Esophagus (tissue), 2 donors: Measurements from ENCODE around the gene TGFBR3L. TPM values are rescaled to one million over a fixed set of nuclear protein-coding genes. Genes with fewer than 3 reads are reported as not detected.

ENCODE experiments used
- H3K27ac ChIP-seq, 2 donors: one replicate each; pipeline ENCODE4 v1.5.1; 2013; ENCODE audit warnings: low read depth in 2 of 2, mild to moderate bottlenecking in 2 of 2, inconsistent platforms in 1 of 2, low read length in 1 of 2, moderate library complexity in 1 of 2
- H3K27me3 ChIP-seq, 2 donors: one replicate each; pipeline ENCODE4 v1.6.1; 2013; ENCODE audit warnings: low read length in 2 of 2, control low read depth in 1 of 2, mild to moderate bottlenecking in 1 of 2; ENCODE audit not compliant: insufficient read depth in 2 of 2, control insufficient read depth in 1 of 2
- H3K36me3 ChIP-seq, 2 donors: one replicate each; pipeline ENCODE4 v1.6.1; 2013; ENCODE audit warnings: low read length in 1 of 2; ENCODE audit not compliant: control insufficient read depth in 2 of 2, insufficient read depth in 2 of 2
- H3K4me1 ChIP-seq, 2 donors: one replicate each; pipeline ENCODE4 v1.6.1; 2013; ENCODE audit warnings: low read length in 1 of 2; ENCODE audit not compliant: control insufficient read depth in 2 of 2, insufficient read depth in 2 of 2
- H3K4me3 ChIP-seq, 2 donors: one replicate each; pipeline ENCODE4 v1.5.1; 2013; ENCODE audit warnings: low read length in 2 of 2, mild to moderate bottlenecking in 2 of 2, low read depth in 1 of 2, moderate library complexity in 1 of 2
- H3K9me3 ChIP-seq, 2 donors: one replicate each; pipeline ENCODE4 v1.6.1; 2013; ENCODE audit warnings: mild to moderate bottlenecking in 2 of 2, low read depth in 1 of 2, low read length in 1 of 2, moderate library complexity in 1 of 2; ENCODE audit not compliant: control insufficient read depth in 2 of 2, insufficient read depth in 1 of 2
- WGBS, 2 donors: extraction: QIAGEN DNeasy Blood & Tissue Kit; methylation state at CpG; one replicate each; pipeline ENCODE4 v1.1.7; 2013; 5-methylcytosine and 5-hydroxymethylcytosine counted together
- polyA plus RNA-seq, 2 donors: library from polyadenylated mRNA; stranded (reverse); fragments of 200-250 nt; gene quantifications; one replicate each; pipeline ENCODE4 v1.2.3, GENCODE V29; 2013
- donor health status: healthy with polysubstance abuse.
- donor health status: Bipolar disorder and iron deficiency.

The TGFBR3L gene
- under 1 TPM in 1 of 2 donors, not detected in 1; 0.08 TPM for polyA plus RNA-seq

DNA sequence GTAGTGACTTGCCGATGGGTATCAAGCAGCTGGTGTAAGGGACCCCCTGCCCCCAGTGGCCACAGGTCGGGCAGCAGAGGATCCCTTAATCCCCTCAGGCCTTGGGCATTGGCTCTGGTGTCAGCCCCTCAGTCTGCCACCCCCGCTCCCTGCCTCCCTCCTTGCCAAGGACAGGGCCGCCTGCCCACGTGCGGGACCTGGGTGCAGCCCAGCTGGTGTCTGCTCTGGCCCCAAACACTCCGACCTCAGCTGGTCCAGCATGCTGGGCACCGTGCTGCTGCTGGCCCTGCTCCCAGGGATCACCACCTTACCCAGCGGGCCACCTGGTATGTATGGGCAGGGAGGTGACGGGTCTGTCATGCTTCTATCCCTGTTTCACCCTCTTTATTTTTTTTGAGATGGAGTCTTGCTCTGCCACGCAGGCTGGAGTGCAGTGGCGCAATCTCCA is at the start of gene TGFBR3L:
TSS of gene TGFBR3L (plus strand) at position 233 of the 448 bp plus-strand sequence.
- H3K9me3 ChIP-seq: peaks cover 0 to 5% of the 10 kb centered on the region in 2 donors
- H3K4me3 ChIP-seq: no peak within 1 kb of the TSS
- H3K36me3 ChIP-seq: peaks cover 12 to 31% of the 10 kb centered on the region in 2 donors
- no peak within 1 kb of the TSS for H3K27ac ChIP-seq
- 53 to 58% methylated on average over 11 to 12 of the region's 12 CpGs for WGBS, 2 donors
- peaks cover 0 to 13% of the 10 kb centered on the region in 2 donors for H3K27me3 ChIP-seq
- H3K4me1 ChIP-seq: peaks cover 0 to 22% of the 10 kb centered on the region in 2 donors

DNA sequence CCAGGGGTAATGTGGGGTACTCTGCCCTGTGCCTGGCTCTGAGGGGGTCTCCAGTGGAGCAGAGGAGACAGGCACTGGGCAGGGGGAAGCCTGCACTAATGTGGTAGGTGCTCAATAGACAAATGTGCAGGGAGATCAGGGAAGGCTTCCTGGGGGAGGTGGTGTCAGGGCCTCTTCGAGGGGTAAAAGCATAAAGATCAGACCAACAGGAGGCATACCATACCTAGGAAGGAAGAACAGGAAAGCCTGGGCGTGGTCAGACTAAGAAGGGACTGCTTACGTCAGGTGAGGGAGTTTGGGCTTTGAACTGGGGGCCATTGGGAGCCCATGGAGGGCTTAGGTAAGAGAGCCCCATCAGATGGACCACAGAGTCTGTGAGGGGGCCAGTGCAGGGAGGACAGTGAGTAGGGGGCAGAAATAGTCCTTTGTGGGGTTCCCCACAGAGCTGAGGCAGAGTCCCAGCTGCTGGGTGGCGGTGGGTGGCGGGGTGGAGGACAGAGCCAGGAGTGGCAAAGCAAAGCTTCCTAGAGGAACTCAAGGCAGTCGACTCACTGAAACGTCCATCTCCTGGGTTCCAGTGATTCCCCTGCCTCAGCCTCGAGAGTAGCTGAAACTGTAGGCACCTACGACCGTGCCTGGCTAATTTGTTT is 49.2 kb upstream of the TGFBR3L start:
- Histone ChIP-seq H3K9me3 (no peaks in the 10 kb centered on the region), H3K4me3 (no peak overlapping the region), H3K4me1 (peaks cover 7 to 34% of the 10 kb centered on the region in 2 donors), H3K36me3 (peaks cover 0 to 3% of the 10 kb centered on the region in 2 donors), H3K27ac (no peak overlapping the region), H3K27me3 (no peaks in the 10 kb centered on the region)
- 44 to 48% methylated on average over 10 of the region's 10 CpGs for WGBS, 2 donors

- no peaks in the 10 kb centered on the region for H3K36me3 ChIP-seq
- peaks cover 10 to 30% of the 10 kb centered on the region in 2 donors for H3K4me1 ChIP-seq
- no peaks in the 10 kb centered on the region for H3K9me3 ChIP-seq
- H3K27me3 ChIP-seq: no peaks in the 10 kb centered on the region
- no peak overlapping the region for H3K27ac ChIP-seq
- WGBS, 2 donors: 55% methylated on average over 12 of the region's 12 CpGs
- no peak overlapping the region for H3K4me3 ChIP-seq
Measured at GRCh38 chr19:7866399-7867091, 48.1 kb upstream of the TGFBR3L start.

DNA sequence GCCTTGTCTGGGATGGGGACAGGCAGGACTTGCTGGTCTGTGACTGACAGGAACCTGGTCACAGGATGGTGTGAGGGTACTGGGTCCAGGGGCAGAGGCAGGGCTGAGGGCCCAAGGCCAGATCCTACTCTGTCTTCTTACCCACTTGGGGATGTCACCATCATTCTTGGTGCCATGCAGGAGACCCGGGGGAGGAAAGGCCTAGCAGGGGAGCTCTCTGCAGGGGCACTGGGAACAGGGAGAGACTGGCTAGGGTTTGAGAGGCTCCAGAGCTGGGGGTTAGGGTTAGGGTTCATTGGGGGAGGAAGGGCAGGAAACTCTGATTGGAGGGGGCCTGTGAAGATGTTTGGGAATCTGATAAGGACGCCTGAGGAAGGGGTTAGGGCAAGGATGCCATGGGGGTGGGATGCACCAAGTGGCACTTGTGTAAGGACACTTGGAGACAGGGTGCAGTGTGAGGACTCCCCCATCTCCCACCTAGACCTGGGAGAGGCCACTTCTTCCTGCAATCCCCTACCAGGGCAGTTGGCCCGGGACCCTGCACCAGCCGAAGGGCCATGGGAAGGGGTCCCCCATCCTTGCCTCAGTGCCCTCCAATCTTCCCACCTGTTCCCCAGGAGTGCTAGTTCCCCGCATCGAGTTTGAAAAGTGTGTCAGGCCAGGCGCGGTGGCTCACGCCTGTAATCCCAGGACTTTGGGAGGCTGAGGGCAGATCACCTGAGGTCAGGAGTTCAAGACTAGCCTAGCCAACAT is 47.4 kb upstream of the TGFBR3L start:
- 86 to 87% methylated on average over 9 of the region's 9 CpGs for WGBS, 2 donors
- H3K4me3 ChIP-seq: no peak overlapping the region
- H3K4me1 ChIP-seq: peaks cover 13 to 29% of the 10 kb centered on the region in 2 donors
- H3K9me3 ChIP-seq: peaks cover 0 to 5% of the 10 kb centered on the region in 2 donors
- H3K27ac ChIP-seq: no peak overlapping the region
- no peaks in the 10 kb centered on the region for H3K27me3 ChIP-seq
- no peaks in the 10 kb centered on the region for H3K36me3 ChIP-seq

DNA sequence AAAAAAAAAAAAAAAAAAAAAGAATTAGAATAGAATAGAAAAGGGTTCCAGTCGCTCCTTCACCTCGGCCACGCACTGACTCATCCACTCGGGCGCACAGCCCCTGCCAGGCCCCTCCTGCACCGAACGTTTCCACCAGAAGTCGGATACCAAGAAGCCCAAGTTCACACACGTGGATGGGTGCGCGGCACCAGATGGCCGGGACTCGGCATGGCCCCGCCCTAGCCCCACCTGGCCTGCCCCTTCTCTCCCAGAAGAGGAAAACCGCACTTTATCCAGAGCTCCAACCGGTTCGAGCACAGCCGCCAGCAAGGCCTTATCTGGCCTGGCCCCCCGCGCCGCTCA is 46.3 kb upstream of the TGFBR3L start:
- Histone ChIP-seq H3K36me3 (no peaks in the 10 kb centered on the region), H3K4me1 (peaks cover 11 to 27% of the 10 kb centered on the region in 2 donors), H3K4me3 (peak overlapping the region in 1 of 2 donors; percentile 46), H3K27ac (peak overlapping the region; percentile 73 to 81), H3K27me3 (peaks cover 0 to 6% of the 10 kb centered on the region in 2 donors), H3K9me3 (peaks cover 0 to 5% of the 10 kb centered on the region in 2 donors)
- 7 to 16% methylated on average over 21 of the region's 21 CpGs for WGBS, 2 donors

DNA sequence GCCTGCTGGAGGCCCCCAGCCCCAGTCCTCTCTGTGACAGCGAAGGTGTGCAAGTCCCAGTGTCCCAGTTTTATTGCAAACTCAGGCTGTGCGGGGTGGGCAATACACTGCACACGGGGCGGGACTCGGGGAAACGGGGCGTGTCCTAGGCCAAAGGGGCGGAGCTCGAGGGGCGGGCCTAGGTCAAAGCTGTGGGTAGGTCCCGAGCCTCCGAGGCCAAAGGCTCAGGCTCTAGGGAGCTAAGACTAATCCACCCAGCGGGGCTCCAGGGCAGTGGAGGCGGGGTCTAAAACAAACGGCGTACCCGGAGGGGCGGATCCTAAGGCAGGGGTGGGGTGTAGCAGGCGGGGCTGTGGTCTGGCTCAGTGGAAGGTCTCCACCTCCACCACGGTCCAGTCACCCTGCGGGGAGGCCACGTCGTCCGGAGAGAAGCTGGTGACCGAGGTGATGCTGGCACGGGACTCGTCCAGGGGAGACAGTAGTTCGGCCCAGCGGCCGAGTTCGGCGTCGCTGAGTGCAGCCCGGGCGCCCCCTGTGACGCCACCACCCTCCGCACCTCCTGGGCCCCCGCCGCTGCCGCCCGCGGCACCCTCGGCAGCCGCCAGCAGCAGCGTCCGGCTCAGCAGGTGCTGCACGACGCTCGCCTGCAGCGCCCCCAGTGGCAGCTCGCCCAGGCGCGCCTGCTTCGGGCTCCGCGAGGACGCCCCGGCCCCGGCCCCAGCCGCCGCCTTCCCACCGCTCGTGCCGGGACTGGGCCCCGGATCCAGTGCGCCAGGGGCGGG is 45.8 kb upstream of the TGFBR3L start:
- H3K9me3 ChIP-seq: peaks cover 0 to 5% of the 10 kb centered on the region in 2 donors
- H3K36me3 ChIP-seq: no peaks in the 10 kb centered on the region
- peaks cover 11 to 27% of the 10 kb centered on the region in 2 donors for H3K4me1 ChIP-seq
- peaks cover 0 to 11% of the 10 kb centered on the region in 2 donors for H3K27me3 ChIP-seq
- WGBS, 2 donors: 1% methylated on average over 64 to 67 of the region's 67 CpGs
- peak overlapping the region; percentile 41 to 46 for H3K4me3 ChIP-seq
- H3K27ac ChIP-seq: peak overlapping the region; percentile 73 to 81

GRCh38 chr19:7869453-7869909 is 45.1 kb upstream of the TGFBR3L start:
- Histone ChIP-seq H3K4me1 (peaks cover 11 to 27% of the 10 kb centered on the region in 2 donors), H3K9me3 (peaks cover 0 to 7% of the 10 kb centered on the region in 2 donors), H3K27me3 (peaks cover 0 to 17% of the 10 kb centered on the region in 2 donors), H3K27ac (peak overlapping the region; percentile 73 to 81), H3K4me3 (peak overlapping the region; percentile 41 to 46), H3K36me3 (no peaks in the 10 kb centered on the region)
- 3 to 8% methylated on average over 42 to 47 of the region's 47 CpGs for WGBS, 2 donors

- H3K27me3 ChIP-seq: peaks cover 3 to 23% of the 10 kb centered on the region in 2 donors
- 18 to 19% methylated on average over 29 to 30 of the region's 30 CpGs for WGBS, 2 donors
- H3K4me3 ChIP-seq: peak overlapping the region; percentile 41 to 46
- H3K9me3 ChIP-seq: peaks cover 0 to 10% of the 10 kb centered on the region in 2 donors
- peaks cover 11 to 25% of the 10 kb centered on the region in 2 donors for H3K4me1 ChIP-seq
- peak overlapping the region; percentile 73 to 81 for H3K27ac ChIP-seq
- H3K36me3 ChIP-seq: no peaks in the 10 kb centered on the region
Measured at GRCh38 chr19:7869910-7870511, 44.6 kb upstream of the TGFBR3L start.
